GM12892 (cell line): ENCODE data around the gene AKR7A2.

Experiments
- POLR2A ChIP-seq: IDR thresholded peaks from 2 replicates; pipeline ENCODE4 v1.6.1; 2011; ENCODE audit warnings: low read depth, low read length, control low read depth
- TAF1 ChIP-seq: IDR thresholded peaks from 2 replicates; pipeline ENCODE4 v1.6.1; 2011; ENCODE audit warnings: low read depth, mild to moderate bottlenecking, control low read depth, low read length, borderline replicate concordance

GRCh38 chr1:19346026-19346425 lies 34.1 kb upstream of the AKR7A2 start:
- TF ChIP-seq POLR2A (no peak), TAF1 (no peak)
